ENCODE results near the gene COX17. TPM values are rescaled to one million over a fixed set of nuclear protein-coding genes. Genes with fewer than 3 reads are reported as not detected.

COX17 gene
- total RNA-seq, 1 experiment from 2014 or later, result 51.6 TPM

- TF ChIP-seq CTCF (IDR thresholded peaks at IDR 0.05 in 2 of 3, conservative IDR thresholded peaks at IDR 0.05 in 1 of 3; ENCODE audit: borderline replicate concordance in 1 of 3, insufficient read depth in 1 of 3, low read depth in 2 of 3, low read length in 2 of 3) (no peak), POLR2AphosphoS5 (IDR thresholded peaks at IDR 0.05; ENCODE audit: low read depth, low read length) (no peak), MAX (IDR thresholded peaks at IDR 0.05) (no peak)
Measured at GRCh38 chr3:119628390-119628789, 48.8 kb downstream of the COX17 start (continued).

- no peaks in the 10 kb centered on the region for H3K36me3 ChIP-seq (ENCODE audit: control insufficient read depth in 1 of 2, insufficient read depth in 2 of 2, low read length in 2 of 2)
- no peak for DNase-seq (ENCODE audit: low read depth, low spot score)
- H4K20me1 ChIP-seq (ENCODE audit: insufficient read depth), result no peaks in the 10 kb centered on the region
- H3K9ac ChIP-seq (ENCODE audit: low read length), result no peak overlapping the region
- no peak overlapping the region for H3K4me3 ChIP-seq (replicated peaks in 1 of 2; ENCODE audit: low read depth in 1 of 2, low read length in 2 of 2)
- TF ChIP-seq SRF (IDR thresholded peaks at IDR 0.05; ENCODE audit: low read depth) (no peak), POLR2AphosphoS5 (IDR thresholded peaks at IDR 0.05; ENCODE audit: low read depth, low read length) (no peak), ATF3 (IDR thresholded peaks at IDR 0.05) (no peak), YY1 (IDR thresholded peaks at IDR 0.05; ENCODE audit: extremely low read depth, insufficient replicate concordance, low read depth, low read length) (no peak), FOSL1 (IDR thresholded peaks at IDR 0.05; ENCODE audit: low read depth) (no peak), ELF1 (IDR thresholded peaks at IDR 0.05; ENCODE audit: borderline replicate concordance, low read depth) (no peak), ZBTB33 (IDR thresholded peaks at IDR 0.05; ENCODE audit: extremely low read depth, insufficient replicate concordance, low read length) (no peak), EZH2 (IDR thresholded peaks at IDR 0.05) (no peak), SIN3A (IDR thresholded peaks at IDR 0.05; ENCODE audit: low read depth) (no peak), EZH2phosphoT487 (IDR thresholded peaks at IDR 0.05; ENCODE audit: borderline replicate concordance) (no peak), ZNF274 (IDR thresholded peaks at IDR 0.05; ENCODE audit: low read depth, low read length) (no peak), TCF7L2 (IDR thresholded peaks at IDR 0.05; ENCODE audit: borderline replicate concordance, extremely low read depth, insufficient read depth, insufficient read length) (no peak), SP1 (IDR thresholded peaks at IDR 0.05; ENCODE audit: low read depth) (no peak), CBX3 (IDR thresholded peaks at IDR 0.05; ENCODE audit: low read depth) (no peak), CEBPB (IDR thresholded peaks at IDR 0.05; ENCODE audit: low read depth) (no peak), CTCF (IDR thresholded peaks at IDR 0.05 in 2 of 3, conservative IDR thresholded peaks at IDR 0.05 in 1 of 3; ENCODE audit: borderline replicate concordance in 1 of 3, insufficient read depth in 1 of 3, low read depth in 2 of 3, low read length in 2 of 3) (no peak), POLR2A (IDR thresholded peaks at IDR 0.05; ENCODE audit: borderline replicate concordance, extremely low read depth, insufficient read depth, insufficient read length) (no peak)
- no peaks in the 10 kb centered on the region for H3K79me2 ChIP-seq (ENCODE audit: insufficient read depth, low read length)
- no TSS peak for BruUV-seq (replicated peaks)
- intact Hi-C loops (cut with micrococcal nuclease), result no loop called here
- H3K9me2 ChIP-seq (ENCODE audit: insufficient read depth), result no peaks in the 10 kb centered on the region
- no peaks in the 10 kb centered on the region for H3K4me1 ChIP-seq (ENCODE audit: control insufficient read depth in 1 of 2, insufficient read depth in 2 of 2, low read length in 2 of 2)
- no peak overlapping the region for H2AFZ ChIP-seq (ENCODE audit: low read depth, low read length, poor library complexity, severe bottlenecking)
- H3K27me3 ChIP-seq (ENCODE audit: insufficient read depth, low read length), result peaks cover 3% of the 10 kb centered on the region; the same call in 1 of the 2 replicates
- H3K27ac ChIP-seq (ENCODE audit: low read depth, low read length), result no peak overlapping the region
- no peaks in the 10 kb centered on the region for H3K9me3 ChIP-seq (ENCODE audit: control insufficient read depth in 1 of 2, insufficient read depth in 1 of 2, low read depth in 1 of 2, low read length in 2 of 2)
- ATAC-seq, result no peak
- CTCF ChIA-PET, result no interaction called here
- POLR2A ChIA-PET, result no interaction called here
- RAD21 ChIA-PET (ENCODE audit: low non-redundant PET in 1 of 2, low total read pairs in 2 of 2, uncharacterized antibody in 2 of 2, unreplicated experiment in 2 of 2), result no interaction called here
- no peak overlapping the region for H3K4me2 ChIP-seq (ENCODE audit: low read length)
Measured at GRCh38 chr3:119627461-119627860, 49.7 kb downstream of the COX17 start.
